Measurements from ENCODE around the gene ARSA.
A peak's percentile ranks its signal among the peaks of the same experiment; 100 is the strongest.
"Not testable (repeated sequence)": the region's sequence is repeated elsewhere in the genome, so short reads cannot be mapped to it uniquely, and the experiment has no call there.

Gene ARSA

DNA sequence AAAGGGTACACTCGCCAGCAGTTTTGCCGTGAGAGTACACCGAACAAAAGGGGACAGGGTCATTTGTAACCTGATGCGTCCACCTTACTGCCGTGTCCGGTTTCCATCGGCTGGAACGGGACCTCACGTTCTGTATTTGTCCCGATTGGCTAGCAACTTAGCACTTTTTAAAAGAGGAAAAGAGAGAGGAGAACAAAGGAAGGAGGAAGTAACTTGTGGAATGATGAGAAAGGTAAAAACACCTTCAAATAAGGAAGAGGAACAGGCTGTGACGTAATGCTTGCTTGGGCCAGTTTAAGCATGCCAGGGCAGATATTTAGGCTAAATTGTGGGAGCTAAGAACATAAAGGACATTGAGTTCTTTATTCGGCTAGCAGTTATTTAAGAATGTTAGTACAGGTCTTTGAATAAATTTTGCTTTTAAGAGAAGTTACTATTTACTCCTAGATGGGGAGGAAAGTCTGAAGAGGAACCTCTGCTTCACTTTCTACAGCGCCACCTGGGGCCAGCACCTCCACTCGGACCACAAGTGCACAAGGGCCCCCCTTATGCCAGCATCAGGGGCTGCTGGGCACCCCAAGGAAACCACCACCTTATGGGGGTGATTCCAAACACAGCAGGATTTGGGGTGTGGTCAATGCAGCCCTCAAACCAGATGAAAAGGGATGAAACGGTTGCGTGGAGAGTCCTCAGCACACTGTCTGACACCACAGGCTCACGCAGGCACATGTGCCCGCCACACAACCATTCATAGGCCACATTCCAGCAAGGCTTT lies 5.8 kb downstream of the ARSA start:
- no peak for DNase-seq (ENCODE audit: low spot score)

DNA sequence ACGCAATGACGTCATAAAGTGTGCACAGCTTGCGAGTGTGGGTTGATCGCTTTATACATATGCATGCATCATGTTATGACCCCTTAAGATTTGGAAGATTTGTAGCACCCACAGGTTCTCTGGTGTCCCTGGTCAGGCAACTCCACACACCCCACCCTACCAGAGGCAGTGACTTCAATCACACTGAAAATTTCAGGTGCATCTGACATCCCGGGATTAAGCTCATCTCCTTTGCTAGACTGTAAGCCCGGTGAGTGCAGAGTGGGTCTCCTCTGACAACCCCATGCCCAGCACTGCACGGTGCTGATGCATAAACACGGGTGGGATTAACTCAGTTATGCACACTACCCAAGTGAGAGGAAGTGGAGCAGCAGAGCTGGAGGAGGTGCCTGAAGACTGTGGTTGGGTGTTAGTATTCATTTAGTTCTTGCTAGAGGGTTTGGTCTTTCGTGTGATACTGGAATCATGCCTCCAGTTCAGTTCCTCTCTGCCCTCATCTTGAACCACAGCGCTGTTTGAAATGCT lies 6.5 kb downstream of the ARSA start:
- DNase-seq (ENCODE audit: low spot score) = no peak

DNA sequence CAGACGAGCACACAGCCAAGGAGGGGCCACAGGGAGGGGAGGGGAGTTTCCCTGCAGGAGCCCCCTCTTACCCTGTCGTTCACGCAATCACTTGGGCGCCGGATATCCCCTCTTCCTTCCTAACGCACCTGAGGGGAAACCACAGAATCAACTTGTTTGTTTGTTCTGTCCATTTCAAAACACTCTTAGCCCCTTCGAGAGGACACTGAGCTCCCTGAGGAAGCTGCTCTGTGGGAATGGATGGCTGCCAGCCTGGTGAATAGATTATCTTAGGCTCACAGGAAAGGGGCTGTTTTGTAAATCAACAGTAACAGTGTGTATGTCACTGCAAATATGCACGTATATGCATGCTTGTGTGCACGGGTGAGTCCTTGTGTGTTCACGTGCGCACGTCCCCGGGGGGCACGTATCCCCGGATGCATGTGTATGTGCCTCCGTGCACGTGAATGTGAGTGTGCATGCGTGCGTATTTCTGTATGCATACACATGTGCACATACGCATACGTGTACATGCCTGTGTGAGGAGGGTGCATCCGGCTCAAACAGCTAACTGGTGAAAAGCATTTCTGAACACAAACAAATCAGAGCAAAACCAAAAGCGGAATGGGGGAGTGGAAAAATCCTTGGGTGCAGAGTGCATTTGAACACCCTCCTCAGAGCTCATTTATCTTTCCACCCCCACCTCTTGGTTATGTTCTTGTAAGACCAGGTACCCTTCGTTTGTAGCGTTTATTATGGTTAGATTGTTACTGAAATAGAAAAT lies 7.2 kb downstream of the ARSA start:
- DNase-seq (ENCODE audit: low spot score) = peak; percentile 73

DNA sequence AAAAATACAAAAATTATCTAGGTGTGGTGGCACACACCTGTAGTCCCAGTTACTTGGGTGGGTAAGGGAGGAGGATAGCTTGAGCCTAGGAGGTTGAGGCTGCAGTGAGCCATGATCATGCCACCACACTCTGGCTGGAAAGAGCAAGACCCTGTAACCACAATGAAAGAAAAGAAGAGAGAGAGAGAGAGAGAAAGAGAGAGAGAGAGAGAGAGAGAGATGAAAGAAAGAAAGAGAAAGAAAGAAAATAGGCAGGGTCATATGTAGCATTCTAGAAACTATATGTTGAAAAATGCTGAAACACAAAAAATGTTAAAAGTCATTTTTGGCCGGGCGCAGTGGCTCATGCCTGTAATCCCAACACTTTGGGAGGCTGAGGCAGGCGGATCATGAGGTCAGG lies 13.7 kb downstream of the ARSA start:
- DNase-seq (ENCODE audit: low spot score) = not testable (repeated sequence)

DNA sequence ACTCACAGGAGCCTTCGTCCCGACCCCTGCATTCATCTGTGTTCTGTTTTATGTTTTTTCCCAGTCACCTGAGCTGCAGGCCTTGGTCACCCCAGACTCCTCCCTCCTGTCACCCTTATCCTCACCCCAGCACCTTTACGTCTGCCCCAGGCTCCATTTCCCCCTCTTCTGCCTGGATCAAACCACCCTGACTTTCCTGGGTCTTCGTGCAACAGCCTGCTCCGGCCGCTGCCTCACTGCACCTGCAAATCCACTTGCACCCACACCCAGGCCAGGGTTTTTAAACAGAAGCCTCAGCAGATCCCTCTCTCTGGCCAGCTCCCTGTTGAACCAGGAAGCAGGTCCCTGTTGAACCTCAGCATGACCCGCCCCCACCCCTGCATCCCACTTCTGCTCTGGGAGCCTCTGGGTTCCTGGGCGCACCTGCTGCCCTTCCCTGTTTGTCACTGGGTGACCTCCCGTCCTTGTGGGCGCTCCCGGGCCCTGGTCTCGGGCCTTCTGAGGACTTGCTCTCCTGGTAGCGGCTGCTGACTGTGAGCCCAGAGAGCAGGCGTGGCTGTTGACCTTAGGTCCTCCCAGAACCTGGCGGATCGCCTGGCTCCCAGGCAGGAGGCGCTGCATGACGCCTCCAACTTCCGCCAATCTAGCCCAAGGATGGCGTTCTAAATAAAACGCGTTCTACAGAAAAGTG lies 14.5 kb downstream of the ARSA start:
- DNase-seq (ENCODE audit: low spot score) = no peak

DNA sequence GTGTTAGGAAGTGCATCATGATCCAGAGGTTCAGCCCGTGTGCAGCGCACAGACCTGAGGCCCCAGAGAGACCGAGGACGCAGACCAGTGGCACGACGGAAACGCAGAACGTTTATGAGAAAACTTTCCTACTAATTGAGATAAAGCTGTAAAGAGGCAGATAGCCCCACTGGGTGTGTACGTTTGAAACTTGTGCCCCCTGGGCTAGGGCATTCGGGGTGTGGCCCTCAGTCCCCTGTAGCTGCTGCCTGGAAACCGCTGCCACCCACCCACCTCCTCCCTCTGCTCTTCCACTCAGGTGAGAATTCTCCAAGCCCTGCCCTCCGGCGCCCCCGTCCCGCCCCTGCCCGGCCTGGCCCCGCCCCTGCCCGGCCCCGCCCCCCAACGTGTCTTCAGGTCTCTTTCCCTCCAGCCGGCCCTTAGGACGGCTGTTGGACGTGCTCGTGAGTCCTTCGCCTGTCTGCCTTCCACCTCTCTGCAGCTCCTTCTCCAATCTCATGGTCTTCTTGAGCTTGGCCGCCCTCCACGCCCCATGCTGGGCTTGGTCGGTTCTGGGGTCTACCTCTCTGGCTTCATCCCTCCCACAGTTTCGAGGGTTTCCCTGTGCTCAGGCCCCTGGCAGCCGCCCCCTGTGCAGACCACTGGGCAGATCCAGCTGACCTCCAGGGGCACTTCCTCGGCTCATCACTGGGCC lies 15.3 kb downstream of the ARSA start:
- no peak for DNase-seq (ENCODE audit: low spot score)

DNA sequence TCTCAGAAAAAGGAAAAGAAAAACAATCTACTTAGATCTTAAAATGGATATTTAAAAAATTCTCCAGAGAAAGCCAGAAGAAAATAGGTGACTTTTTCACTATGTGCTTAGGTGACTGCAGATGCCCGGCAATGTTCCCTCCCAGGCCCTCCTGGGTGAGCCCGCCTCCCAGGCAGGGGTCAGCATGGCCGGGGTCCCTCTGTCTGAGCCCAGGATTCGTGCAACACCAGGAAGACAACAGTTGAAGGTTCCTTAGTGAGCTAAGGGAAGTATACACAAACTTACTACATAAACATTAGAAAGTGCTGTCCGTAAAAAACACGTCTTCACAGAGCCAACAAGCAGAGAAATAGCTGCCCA lies 15.8 kb downstream of the ARSA start:
- DNase-seq (ENCODE audit: low spot score) = no peak

DNA sequence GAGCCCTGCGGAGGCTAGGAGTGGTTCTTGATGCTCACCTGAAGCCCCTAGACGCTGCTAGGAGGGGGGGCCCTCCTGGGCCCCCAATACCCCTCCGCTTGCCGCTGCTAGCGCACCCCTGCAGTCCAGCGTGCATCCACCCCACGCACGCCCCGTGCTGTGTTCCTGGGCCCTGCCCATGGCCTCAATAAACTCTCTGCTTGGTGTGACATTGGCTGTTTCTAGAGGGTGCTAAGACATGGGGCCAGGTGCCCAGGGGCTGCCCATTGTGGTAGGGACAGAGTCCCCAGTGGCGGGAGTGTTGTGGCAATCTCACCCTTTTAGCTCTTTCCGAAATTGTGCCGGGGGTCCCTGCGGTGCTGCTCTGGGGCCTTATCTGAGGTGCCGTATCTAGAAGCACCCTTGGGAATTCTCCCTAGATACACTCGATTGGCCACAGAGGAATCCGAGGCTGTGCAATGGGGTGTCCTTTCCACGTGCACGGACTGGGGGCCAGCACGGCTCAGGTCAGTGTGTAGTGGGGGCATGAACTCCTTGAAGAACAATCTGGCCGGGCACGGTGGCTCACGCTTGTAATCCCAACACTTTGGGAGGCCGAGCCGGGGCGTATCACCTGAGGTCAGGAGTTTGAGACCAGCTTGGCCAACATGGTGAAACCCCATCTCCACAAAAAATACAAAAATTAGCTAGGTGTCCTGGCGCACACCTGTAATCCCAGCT lies 16.5 kb downstream of the ARSA start:
- DNase-seq (ENCODE audit: low spot score) = no peak

DNA sequence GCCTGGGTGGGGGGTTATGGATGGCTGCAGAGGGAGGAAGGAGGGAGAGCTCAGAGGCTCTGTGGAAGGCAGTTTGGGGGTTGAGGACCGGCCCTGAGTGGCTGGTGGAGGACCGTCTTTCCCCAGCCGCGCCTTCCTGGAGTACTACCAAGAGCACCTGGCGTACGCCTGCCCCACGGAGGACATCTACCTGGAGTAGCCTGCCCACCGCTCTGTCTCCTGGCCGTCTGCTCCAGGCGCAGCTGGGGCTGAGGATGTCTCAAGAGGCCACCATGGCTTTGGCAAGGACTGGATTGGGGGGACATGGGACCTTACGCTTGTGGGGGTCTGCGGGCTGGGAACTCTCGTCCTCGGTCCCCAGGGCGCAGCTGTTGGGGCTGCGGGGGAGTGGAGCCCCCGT lies 17.4 kb downstream of the ARSA start:
- DNase-seq (ENCODE audit: low spot score) = no peak

DNA sequence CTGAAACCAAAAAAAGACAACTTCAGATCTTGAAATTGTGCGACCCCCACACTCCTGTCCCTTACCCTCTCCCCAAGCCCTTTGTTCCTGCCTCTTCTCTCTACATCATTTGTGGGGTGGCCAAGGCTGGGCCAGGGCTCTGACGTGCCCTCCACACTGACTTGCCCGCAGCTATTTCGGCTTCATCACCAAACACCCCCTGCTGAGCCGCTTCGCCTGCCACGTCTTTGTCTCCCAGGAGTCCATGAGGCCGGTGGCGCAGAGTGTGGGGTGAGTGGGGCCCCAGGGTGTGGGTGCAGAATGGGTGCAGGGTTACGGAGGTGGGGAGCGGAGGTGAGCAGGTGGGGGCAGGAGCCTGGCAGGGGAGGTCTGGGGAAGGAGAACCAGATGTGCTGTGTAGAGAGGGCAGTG lies 17.9 kb downstream of the ARSA start:
- DNase-seq (ENCODE audit: low spot score) = no peak

DNA sequence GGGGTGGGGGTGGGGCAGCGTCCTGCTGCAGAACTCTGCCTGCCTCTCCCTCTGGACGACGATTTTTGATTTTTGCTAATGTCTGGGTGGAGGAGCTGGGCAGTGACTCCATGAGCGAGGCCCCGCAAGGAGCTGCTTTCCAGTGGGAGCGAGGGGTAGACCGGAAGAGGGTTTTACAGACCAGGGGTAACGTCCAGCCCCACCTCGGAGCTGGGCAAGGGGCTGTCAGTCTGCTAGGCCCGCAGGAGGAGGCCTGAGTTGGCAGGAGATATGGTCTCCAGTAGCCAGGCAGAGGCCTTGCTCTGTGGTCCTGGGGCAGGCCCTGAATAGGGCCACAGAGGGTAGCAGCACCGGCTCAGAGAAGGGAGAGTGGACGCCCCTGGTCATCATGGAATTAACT lies 18.4 kb downstream of the ARSA start:
- no peak for DNase-seq (ENCODE audit: low spot score)

DNA sequence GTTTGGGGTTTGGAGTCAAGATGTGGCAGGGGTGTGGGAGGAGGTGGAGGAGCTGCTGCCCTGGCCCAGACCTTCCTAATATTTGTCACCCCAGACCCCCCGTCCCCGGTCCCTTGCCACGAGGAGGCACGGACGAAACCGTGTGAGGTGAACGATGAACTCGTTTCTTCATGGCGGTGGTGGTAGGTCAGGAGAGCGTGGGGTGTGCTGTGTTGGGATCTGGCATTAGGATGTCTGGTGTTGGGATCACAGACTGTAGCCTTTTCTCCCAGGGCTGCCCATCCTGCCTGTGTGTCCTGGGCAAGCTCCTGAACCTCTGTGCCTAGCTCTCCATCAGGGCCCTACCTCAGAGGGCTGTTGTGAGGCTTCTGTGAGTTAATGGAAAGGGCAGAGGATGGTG lies 19.0 kb downstream of the ARSA start:
- no peak for DNase-seq (ENCODE audit: low spot score)

DNA sequence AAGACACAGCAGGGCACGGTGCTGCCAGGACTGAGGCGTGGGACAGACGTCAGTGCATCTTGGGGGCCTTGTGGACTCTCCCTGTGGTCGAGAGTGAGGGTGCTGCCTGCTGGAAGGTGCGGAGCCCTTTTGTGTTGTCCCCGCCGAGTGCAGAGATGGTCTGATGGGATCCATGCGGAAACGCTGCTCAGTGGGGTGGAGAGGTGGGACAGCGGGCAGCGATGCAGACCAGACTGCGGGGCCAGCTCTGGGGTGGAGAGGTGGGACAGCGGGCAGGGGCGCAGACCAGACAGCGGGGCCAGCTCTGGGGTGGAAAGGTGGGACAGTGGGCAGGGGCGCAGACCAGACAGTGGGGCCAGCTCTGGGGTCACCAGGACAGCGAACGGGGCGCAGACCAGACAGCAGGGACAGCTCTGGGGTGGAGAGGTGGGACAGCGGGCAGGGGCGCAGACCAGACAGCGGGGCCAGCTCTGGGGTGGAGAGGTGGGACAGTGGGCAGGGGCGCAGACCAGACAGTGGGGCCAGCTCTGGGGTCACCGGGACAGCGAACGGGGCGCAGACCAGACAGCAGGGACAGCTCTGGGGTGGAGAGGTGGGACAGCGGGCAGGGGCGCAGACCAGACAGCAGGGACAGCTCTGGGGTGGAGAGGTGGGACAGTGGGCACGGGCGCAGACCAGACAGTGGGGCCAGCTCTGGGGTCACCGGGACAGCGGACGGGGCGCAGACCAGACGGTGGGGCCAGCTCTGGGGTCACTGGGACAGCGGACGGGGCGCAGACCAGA lies 19.7 kb downstream of the ARSA start:
- DNase-seq (ENCODE audit: low spot score) = not testable (repeated sequence)

DNA sequence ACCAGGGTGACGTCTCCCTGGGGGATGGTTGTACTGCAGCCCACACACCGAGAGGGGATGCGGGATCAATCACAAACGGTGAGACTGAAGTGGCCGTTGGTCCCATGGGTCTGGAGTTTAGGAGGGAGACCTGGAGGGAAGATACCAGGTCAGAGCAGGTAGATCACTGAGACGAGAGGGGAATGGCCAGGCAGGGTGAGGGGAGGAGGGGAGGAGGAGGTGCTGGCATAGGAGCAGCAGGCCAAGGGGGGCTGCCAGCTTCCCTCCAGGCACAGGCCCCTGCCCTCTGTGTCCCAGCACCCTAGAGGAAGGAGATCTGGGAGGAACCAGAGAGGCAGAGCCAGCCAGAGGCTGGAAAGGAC lies 20.3 kb downstream of the ARSA start:
- no peak for DNase-seq (ENCODE audit: low spot score)

DNA sequence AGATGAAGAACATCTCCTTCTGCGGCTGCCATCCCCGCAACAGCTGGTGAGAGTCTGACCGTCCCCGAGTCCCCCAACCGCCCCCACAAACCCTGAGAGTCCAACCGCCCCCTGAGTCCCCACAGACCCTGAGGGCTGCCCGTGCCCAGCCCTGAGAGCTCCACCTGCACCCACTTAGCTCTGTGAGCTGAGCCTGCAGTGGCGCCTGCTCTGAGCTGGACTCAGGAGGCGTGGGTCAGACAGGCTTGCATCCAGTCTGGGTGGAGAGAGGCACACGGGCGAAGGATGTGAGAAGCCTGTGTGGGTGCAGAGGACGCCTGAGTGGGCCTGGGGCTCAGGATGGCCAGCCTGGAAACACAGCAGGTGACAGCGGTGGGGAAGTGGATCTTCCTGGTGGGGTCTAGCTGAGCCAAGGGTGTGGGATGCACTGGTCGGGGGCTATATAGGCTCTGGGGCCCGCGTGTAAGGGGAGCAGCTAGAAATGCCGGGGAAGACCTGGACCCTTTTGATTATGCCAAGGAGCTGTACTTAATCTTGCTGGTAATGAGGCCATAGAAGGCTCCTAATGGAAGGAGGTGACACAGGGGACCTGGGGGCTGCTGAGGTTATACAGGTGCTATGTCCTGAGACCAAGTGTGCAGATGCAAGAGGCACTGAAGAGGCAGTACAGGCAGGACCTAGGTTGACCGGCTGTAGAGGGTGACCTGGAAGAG lies 20.9 kb downstream of the ARSA start:
- no peak for DNase-seq (ENCODE audit: low spot score)

DNA sequence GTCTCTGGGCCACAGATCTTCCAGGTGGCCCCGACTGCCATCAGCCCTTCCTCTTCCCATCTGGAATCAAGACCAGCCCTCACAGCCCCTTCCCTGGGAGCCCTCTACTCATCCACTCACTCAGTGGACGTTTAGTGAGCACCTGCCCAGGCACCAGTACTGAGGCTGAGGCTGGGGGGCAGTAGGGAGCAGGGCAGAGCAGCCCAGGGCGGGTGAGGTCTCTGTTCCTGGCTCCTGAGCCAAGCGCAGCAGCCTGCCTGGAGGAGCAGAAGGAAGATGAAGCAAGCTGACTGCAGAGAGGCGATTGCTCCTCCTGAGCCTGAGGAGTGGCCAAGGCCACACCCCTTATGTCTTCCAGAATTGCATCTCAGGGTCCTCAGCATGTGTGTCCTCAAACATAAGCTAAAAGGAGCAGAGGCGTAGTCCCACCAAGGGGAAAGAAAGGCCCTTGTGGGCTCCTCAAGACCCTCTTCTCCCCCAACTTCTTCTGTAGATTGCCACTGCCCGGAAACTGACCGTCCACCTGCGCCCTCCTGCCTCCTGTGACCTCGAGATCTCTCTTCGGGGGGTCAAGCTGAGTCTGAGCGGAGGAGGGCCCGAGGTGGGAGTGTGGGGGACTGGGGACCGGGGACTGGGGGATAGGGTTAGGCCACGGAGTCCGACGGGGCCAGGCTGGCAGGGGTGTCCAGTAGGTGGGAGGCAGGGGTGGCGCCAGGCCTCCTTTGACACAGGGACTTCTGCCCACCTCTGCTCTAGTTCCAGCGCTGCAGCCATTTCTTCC lies 21.6 kb downstream of the ARSA start:
- no peak for DNase-seq (ENCODE audit: low spot score)

DNA sequence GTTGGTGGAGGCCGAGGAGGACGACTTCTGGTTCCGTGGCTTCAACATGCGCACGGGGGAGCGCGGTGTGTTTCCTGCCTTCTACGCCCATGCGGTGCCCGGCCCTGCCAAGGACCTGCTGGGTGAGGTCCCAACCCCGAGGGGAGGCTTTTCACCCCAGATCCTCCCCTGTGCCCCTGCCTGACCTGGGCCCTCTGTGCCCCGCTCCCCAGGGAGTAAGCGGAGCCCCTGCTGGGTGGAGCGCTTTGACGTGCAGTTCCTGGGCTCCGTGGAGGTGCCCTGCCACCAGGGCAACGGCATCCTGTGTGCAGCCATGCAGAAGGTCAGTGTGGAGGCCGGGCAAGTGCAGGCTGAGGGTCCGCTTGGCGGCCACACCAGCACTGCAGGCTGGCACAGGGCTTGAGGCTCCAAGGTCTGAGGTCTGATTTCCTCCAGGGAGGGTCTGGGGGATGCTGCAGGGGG lies 22.3 kb downstream of the ARSA start:
- DNase-seq (ENCODE audit: low spot score) = no peak

DNA sequence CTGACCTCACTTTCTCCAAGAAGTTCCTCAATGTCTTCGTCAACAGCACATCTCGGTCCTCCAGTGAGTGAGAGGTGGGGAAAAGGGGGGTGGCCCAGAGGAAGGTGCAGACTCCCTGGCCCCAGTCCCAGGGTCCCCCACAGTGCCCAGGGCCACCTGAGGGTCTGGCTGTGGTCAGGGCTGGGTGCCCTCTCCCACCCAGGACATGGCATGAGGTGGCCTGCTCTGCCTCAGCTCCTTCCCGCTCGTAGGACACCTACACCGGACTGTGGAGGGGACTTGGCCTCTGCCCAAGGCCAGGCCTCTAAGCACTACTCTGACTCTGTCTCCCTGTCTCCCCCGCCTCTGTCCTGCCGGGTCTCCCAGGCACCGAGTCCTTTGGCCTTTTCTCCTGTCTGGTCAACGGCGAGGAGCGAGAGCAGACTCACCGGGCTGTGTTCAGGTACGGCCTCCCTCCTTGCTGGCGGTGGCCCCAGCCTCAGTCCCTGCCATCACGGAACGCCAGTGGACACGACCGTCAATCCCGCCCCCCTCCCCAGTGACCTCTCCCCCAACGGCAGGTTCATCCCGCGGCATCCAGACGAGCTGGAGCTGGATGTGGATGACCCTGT lies 22.8 kb downstream of the ARSA start:
- no peak for DNase-seq (ENCODE audit: low spot score)
